ENCODE data around the gene FAM227A.
"Not testable (repeated sequence)": the region's sequence is repeated elsewhere in the genome, so short reads cannot be mapped to it uniquely, and the experiment has no call there.

The FAM227A gene

GRCh38 chr22:38618258-38618657 is 37.9 kb downstream of the FAM227A start:
- Histone ChIP-seq H3K36me3 (ENCODE audit: insufficient read depth, low read length) (no peaks in the 10 kb centered on the region), H3K4me1 (ENCODE audit: insufficient read depth, low read length, poor library complexity, severe bottlenecking) (no peaks in the 10 kb centered on the region), H3F3A (ENCODE audit: low read depth) (no peaks in the 10 kb centered on the region), H3K9me3 (ENCODE audit: insufficient read depth, low read depth, low read length) (peaks cover 5% of the 10 kb centered on the region; the same call in 1 of the 2 replicates), H3K9ac (ENCODE audit: low read depth, low read length, poor library complexity, severe bottlenecking) (no peak overlapping the region), H3K4me3 (ENCODE audit: low read length, poor library complexity, severe bottlenecking) (no peak overlapping the region), H3K9me2 (replicated peaks; ENCODE audit: low read depth, low read length) (no peaks in the 10 kb centered on the region), H3K79me2 (ENCODE audit: insufficient read depth, low read length) (no peaks in the 10 kb centered on the region), H4K20me1 (ENCODE audit: insufficient read depth, low read length, poor library complexity, severe bottlenecking) (no peaks in the 10 kb centered on the region), H3K27me3 (ENCODE audit: insufficient read depth, low read length, poor library complexity, severe bottlenecking) (no peaks in the 10 kb centered on the region), H3K4me2 (ENCODE audit: low read depth, low read length, poor library complexity, severe bottlenecking) (no peak overlapping the region), H2AFZ (ENCODE audit: low read length) (no peak overlapping the region)
- TF ChIP-seq CTCF (conservative IDR thresholded peaks at IDR 0.05; ENCODE audit: low read length), result no peak
- TF ChIP-seq EZH2phosphoT487 (IDR thresholded peaks at IDR 0.05; ENCODE audit: borderline replicate concordance), result no peak

- not testable (repeated sequence) for H3K36me3 ChIP-seq (ENCODE audit: insufficient read depth, low read length); H3K9ac ChIP-seq (ENCODE audit: low read depth, low read length, poor library complexity, severe bottlenecking); H2AFZ ChIP-seq (ENCODE audit: low read length); H3K9me2 ChIP-seq (replicated peaks; ENCODE audit: low read depth, low read length); H3K9me3 ChIP-seq (ENCODE audit: insufficient read depth, low read depth, low read length); H3K4me1 ChIP-seq (ENCODE audit: insufficient read depth, low read length, poor library complexity, severe bottlenecking); H4K20me1 ChIP-seq (ENCODE audit: insufficient read depth, low read length, poor library complexity, severe bottlenecking); H3K27me3 ChIP-seq (ENCODE audit: insufficient read depth, low read length, poor library complexity, severe bottlenecking); H3F3A ChIP-seq (ENCODE audit: low read depth); H3K4me3 ChIP-seq (ENCODE audit: low read length, poor library complexity, severe bottlenecking); H3K79me2 ChIP-seq (ENCODE audit: insufficient read depth, low read length); H3K4me2 ChIP-seq (ENCODE audit: low read depth, low read length, poor library complexity, severe bottlenecking)
Observed at GRCh38 chr22:38615064-38615405, 41.2 kb downstream of the FAM227A start.

GRCh38 chr22:38614332-38615063 is 41.7 kb downstream of the FAM227A start:
- Histone ChIP-seq H2AFZ (ENCODE audit: low read length) (no peak overlapping the region), H3K27me3 (ENCODE audit: insufficient read depth, low read length, poor library complexity, severe bottlenecking) (no peaks in the 10 kb centered on the region), H3K9ac (ENCODE audit: low read depth, low read length, poor library complexity, severe bottlenecking) (no peak overlapping the region), H3K9me3 (ENCODE audit: insufficient read depth, low read depth, low read length) (peaks cover 5% of the 10 kb centered on the region; the same call in 1 of the 2 replicates), H3K36me3 (ENCODE audit: insufficient read depth, low read length) (no peaks in the 10 kb centered on the region), H4K20me1 (ENCODE audit: insufficient read depth, low read length, poor library complexity, severe bottlenecking) (no peaks in the 10 kb centered on the region), H3K4me2 (ENCODE audit: low read depth, low read length, poor library complexity, severe bottlenecking) (no peak overlapping the region), H3K9me2 (replicated peaks; ENCODE audit: low read depth, low read length) (no peaks in the 10 kb centered on the region), H3F3A (ENCODE audit: low read depth) (no peaks in the 10 kb centered on the region), H3K4me1 (ENCODE audit: insufficient read depth, low read length, poor library complexity, severe bottlenecking) (no peaks in the 10 kb centered on the region), H3K79me2 (ENCODE audit: insufficient read depth, low read length) (no peaks in the 10 kb centered on the region), H3K4me3 (ENCODE audit: low read length, poor library complexity, severe bottlenecking) (no peak overlapping the region)
- TF ChIP-seq CTCF (conservative IDR thresholded peaks at IDR 0.05; ENCODE audit: low read length) (no peak), EZH2phosphoT487 (IDR thresholded peaks at IDR 0.05; ENCODE audit: borderline replicate concordance) (no peak)

GRCh38 chr22:38613588-38613987 is 42.6 kb downstream of the FAM227A start:
- Histone ChIP-seq H3K4me2 (ENCODE audit: low read depth, low read length, poor library complexity, severe bottlenecking) (no peak overlapping the region), H3K9me2 (replicated peaks; ENCODE audit: low read depth, low read length) (no peaks in the 10 kb centered on the region), H3K79me2 (ENCODE audit: insufficient read depth, low read length) (no peaks in the 10 kb centered on the region), H3F3A (ENCODE audit: low read depth) (no peaks in the 10 kb centered on the region), H3K27me3 (ENCODE audit: insufficient read depth, low read length, poor library complexity, severe bottlenecking) (no peaks in the 10 kb centered on the region), H3K36me3 (ENCODE audit: insufficient read depth, low read length) (no peaks in the 10 kb centered on the region), H2AFZ (ENCODE audit: low read length) (no peak overlapping the region), H3K9me3 (ENCODE audit: insufficient read depth, low read depth, low read length) (peaks cover 5% of the 10 kb centered on the region; the same call in 1 of the 2 replicates), H3K4me1 (ENCODE audit: insufficient read depth, low read length, poor library complexity, severe bottlenecking) (no peaks in the 10 kb centered on the region), H3K9ac (ENCODE audit: low read depth, low read length, poor library complexity, severe bottlenecking) (no peak overlapping the region), H4K20me1 (ENCODE audit: insufficient read depth, low read length, poor library complexity, severe bottlenecking) (no peaks in the 10 kb centered on the region), H3K4me3 (ENCODE audit: low read length, poor library complexity, severe bottlenecking) (no peak overlapping the region)
- no peak for TF ChIP-seq EZH2phosphoT487 (IDR thresholded peaks at IDR 0.05; ENCODE audit: borderline replicate concordance)
- no peak for TF ChIP-seq CTCF (conservative IDR thresholded peaks at IDR 0.05; ENCODE audit: low read length)

All from Loucy (cell line).